GM12874 (cell line): ENCODE measurements around the gene IL16.
A peak's percentile ranks its signal among the peaks of the same experiment; 100 is the strongest.

Experiments
- TF ChIP-seq, protein P1 (sequence below): IDR thresholded peaks from 2 replicates; pipeline ENCODE4 v1.5.1; 2011; ENCODE audit warnings: low read depth, mild to moderate bottlenecking, control low read depth, low read length, moderate library complexity; ENCODE audit not compliant: insufficient read depth

Gene IL16

DNA sequence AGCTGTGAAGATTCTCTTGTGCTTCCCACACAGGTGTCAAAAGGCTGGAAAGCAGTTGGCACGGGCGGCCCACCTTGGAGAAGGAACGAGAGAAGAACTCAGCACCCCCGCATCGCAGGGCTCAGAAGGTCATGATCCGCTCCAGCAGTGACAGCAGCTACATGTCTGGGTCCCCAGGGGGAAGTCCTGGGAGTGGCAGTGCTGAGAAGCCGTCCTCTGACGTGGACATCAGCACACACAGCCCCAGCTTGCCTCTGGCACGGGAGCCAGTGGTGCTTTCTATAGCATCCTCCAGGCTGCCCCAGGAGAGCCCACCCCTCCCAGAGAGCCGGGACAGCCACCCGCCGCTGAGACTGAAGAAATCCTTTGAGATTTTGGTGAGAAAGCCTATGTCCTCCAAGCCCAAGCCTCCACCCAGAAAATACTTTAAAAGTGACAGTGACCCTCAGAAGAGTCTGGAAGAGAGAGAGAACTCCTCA is 95.9 kb downstream of the IL16 start:
- TF ChIP-seq, protein P1, sequence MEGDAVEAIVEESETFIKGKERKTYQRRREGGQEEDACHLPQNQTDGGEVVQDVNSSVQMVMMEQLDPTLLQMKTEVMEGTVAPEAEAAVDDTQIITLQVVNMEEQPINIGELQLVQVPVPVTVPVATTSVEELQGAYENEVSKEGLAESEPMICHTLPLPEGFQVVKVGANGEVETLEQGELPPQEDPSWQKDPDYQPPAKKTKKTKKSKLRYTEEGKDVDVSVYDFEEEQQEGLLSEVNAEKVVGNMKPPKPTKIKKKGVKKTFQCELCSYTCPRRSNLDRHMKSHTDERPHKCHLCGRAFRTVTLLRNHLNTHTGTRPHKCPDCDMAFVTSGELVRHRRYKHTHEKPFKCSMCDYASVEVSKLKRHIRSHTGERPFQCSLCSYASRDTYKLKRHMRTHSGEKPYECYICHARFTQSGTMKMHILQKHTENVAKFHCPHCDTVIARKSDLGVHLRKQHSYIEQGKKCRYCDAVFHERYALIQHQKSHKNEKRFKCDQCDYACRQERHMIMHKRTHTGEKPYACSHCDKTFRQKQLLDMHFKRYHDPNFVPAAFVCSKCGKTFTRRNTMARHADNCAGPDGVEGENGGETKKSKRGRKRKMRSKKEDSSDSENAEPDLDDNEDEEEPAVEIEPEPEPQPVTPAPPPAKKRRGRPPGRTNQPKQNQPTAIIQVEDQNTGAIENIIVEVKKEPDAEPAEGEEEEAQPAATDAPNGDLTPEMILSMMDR = no peak

DNA sequence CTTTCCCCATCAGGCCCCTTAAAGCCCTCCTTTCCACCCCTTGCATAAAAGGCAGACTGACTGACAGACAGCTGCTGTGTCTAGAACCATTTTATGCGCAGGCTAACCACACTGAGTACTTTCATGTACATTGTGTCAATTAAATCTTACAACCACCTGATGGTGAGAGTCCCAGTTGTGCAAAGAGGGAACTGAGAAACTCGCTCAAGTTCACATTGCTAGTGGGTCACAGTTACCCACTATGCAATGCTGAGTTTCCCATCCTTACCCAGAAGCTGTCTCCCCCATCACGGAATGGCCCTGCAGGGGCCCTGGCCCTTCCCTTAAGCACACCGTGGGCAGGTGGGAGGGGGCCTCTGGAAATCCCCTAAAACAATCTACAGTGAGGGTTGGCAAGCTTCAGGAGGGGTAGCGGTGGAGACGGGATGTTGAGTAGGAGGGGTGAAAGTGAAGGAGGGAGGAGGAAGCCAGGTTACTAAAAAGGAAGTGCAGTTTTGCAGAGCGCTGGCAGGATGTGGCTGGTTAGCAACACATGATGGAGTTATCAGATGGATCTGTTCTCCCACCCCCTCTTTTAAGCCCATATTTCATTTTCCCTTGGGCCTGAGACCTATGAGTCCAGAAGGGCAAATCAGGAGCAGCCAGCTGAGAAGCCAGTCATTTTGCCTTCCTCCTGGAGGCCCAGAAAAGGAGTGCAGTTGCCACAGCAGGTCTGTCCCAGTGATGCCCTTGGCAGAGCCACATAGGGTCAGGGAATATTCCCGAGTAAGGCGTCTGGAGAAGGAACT is 97.2 kb downstream of the IL16 start:
- TF ChIP-seq, protein P1 = no peak

DNA sequence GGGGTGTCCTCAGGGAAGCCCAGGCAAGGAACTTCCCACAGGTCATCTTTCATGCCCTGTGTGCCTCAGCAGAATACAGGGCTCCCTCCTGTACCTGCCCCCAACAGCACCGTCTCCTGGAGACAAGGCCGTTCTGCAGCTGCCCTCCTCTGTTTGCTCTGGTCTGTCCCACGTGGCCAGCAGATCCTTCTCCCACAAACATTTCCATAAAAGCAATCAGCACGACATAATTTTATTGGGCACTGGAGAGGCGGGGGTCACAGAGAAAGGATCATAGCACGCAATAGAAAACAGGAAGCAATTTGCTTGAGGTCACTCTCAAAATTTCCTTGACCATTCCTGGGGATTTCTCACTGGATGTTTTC is 97.8 kb downstream of the IL16 start:
- TF ChIP-seq, protein P1 = peak; percentile 77

DNA sequence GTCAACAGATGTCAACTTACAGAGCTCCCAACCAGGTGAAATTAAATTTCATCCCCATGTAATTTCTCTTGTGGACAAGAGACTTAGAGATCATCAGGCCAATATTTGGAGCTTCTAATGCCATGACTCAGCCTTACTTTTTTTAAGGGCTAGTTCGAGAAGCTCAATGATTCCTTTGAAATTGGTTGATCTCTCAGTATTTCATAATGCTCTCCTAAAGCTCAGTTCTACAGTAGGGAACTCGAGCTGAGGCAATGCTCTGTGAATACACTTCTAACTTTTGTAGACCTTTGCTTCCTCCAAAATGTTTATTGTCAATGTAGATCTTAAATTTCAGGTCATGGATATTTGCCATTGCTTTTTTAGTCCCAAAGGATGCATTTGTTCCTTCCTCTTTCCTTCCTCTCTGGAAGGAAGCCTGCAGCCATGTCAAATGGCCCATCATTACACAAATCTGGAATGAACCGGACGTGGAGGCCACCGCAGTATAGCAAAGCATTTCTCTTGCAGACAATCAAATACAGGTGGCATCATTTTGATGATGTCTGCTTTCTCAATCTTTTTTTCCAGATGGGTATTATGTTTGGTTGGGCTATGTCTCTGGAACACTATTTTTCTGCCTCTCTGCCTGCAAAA is 98.9 kb downstream of the IL16 start:
- TF ChIP-seq, protein P1 = no peak

DNA sequence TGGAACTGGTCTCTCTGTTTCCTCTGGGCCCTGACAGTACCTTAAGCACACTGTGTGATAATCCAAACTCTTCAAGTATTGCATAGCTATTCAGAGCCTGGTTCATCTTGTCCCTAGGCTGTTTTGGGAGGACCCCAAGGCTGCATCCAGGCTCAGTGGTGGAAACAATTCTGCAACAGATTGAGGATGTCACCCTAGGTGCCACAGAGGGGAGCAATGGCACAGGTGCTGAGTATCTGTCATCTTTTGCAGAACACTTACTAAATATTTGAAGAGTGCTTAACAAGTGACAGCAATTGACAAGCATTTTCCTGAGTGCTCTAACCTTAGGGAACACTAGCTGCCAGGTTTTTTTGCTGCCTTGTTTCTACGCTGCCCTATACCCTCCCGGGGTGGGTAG is 99.5 kb downstream of the IL16 start:
- TF ChIP-seq, protein P1 = no peak

DNA sequence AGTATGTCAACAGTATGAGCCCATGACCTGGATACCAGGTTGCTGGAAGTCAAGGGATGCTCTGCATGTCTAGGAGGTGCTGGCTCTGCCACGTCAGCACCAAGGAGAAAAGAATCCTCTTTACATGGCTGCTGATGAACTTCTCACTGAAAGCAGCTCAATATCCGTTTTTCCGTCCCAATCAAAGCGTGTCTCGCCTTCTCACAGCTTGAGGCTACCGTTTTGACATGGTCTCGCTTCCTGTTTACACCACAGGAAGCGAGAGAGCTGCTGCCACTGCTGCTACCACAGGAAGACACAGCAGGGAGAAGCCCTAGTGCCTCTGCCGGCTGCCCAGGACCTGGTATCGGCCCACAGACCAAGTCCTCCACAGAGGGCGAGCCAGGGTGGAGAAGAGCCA is 100.0 kb downstream of the IL16 start:
- TF ChIP-seq, protein P1 = no peak

DNA sequence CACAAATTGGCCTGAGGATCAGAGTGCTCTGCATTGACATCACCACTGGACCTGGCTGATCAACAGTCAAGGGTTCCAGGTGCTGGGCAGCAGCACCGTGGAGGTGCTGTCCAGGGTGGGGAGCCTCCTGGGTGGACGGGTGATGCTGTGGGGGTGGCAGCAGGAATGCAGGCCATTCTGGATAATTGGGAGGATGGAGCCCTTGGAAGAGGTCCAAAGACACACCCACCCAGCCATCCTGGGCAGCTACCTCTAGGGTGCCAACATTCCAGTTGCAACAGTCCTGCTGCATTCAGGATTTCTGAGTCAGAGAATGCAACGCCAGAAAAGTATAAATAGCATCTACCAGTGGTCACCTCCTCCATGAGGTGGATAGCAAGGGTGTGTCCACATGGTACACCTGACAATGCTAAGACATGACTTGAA is 100.5 kb downstream of the IL16 start:
- TF ChIP-seq, protein P1 = no peak
